RWPE1 (cell line): ENCODE results near the gene FRMD4A.

Experiments
- CTCF ChIA-PET: fragments of 350-600 bp; sonication (Branson Sonifier 250); formaldehyde crosslinking; extraction: SDS; loops from one replicate; lab custom pipeline; 2021; lab: Yijun Ruan, JAX
- POLR2A ChIA-PET: fragments of 400-600 bp; formaldehyde crosslinking; extraction: SDS; loops from one replicate; lab custom pipeline; 2020; ENCODE audit warnings: antibody characterized with exemption; ENCODE audit not compliant: low non-redundant PET; lab: Yijun Ruan, JAX
- DNase-seq: peaks from one replicate; pipeline ENCODE4 v3.0.0; 2012; ENCODE audit warnings: low spot score
- H3K27ac ChIP-seq: fragments of 450-650 bp; 2 replicates; pipeline ENCODE4 v1.5.1; 2017
- TF ChIP-seq, protein P1 (sequence below): fragments of 450-650 bp; conservative IDR thresholded peaks from 2 replicates; pipeline ENCODE4 v1.5.1; 2017; ENCODE audit warnings: low read depth, mild to moderate bottlenecking

Gene FRMD4A

GRCh38 chr10:13998163-13998835 lies 332.4 kb downstream of the FRMD4A start:
- TF ChIP-seq, protein P1, sequence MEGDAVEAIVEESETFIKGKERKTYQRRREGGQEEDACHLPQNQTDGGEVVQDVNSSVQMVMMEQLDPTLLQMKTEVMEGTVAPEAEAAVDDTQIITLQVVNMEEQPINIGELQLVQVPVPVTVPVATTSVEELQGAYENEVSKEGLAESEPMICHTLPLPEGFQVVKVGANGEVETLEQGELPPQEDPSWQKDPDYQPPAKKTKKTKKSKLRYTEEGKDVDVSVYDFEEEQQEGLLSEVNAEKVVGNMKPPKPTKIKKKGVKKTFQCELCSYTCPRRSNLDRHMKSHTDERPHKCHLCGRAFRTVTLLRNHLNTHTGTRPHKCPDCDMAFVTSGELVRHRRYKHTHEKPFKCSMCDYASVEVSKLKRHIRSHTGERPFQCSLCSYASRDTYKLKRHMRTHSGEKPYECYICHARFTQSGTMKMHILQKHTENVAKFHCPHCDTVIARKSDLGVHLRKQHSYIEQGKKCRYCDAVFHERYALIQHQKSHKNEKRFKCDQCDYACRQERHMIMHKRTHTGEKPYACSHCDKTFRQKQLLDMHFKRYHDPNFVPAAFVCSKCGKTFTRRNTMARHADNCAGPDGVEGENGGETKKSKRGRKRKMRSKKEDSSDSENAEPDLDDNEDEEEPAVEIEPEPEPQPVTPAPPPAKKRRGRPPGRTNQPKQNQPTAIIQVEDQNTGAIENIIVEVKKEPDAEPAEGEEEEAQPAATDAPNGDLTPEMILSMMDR, result no peak
- no peak overlapping the region for H3K27ac ChIP-seq
- no peak for DNase-seq
- ChIA-PET POLR2A (no interaction called here), CTCF (no interaction called here)

- ChIA-PET CTCF (no interaction called here), POLR2A (no interaction called here)
- TF ChIP-seq, protein P1, result no peak
- H3K27ac ChIP-seq, result no peak overlapping the region
- no peak for DNase-seq
These were observed 333.1 kb downstream of the FRMD4A start for GRCh38 chr10:13997650-13998049.

DNA sequence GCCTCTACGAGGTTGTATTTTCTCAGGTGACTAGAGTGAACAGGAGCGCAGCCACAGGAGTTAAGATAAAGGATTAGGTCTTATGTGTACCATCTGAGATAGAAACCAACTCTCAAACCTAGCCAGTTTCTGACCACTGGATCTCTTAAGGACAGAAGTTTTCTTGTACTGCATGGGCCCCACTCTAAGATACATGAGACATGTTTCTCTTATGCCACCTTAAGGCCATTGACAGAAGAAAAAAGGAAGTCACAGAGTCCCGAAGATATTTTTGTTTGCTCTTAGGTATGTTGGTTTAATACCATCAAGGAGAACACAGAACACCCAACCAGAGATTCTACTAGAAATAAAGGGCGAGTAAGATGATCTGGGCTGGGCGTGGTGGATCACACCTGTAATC lies 335.8 kb downstream of the FRMD4A start:
- ChIA-PET CTCF (no interaction called here), POLR2A (no interaction called here)
- TF ChIP-seq, protein P1, result no peak
- no peak for DNase-seq
- H3K27ac ChIP-seq, result no peak overlapping the region

DNA sequence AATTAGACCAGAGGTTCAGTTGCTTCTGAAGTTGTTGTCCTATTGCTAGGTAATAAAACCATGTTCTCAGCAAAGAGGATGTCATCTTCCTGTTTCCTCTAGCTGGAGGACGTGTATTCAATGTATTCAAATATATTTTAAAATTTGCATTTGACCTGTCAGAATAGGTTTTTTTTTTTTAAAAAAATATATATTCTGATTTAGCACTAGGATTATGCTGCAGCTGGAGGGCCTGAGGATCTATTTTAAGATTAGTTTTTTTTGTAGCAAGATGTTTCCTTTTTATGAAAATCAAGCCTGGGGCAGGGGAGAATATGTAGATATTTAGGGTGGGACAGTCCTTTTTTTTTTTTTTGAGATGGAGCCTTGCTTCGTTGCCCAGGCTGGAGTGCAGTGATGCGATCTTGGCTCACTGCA lies 337.0 kb downstream of the FRMD4A start:
- no peak overlapping the region for H3K27ac ChIP-seq
- TF ChIP-seq, protein P1, result no peak
- POLR2A ChIA-PET, result no interaction called here
- no peak for DNase-seq
- CTCF ChIA-PET, result interaction anchor here (0.5 to 0.7 kb wide), 2 partner anchors 108 to 210 kb away, joined by 3 read pairs; no protein-coding TSS in a partner anchor

DNA sequence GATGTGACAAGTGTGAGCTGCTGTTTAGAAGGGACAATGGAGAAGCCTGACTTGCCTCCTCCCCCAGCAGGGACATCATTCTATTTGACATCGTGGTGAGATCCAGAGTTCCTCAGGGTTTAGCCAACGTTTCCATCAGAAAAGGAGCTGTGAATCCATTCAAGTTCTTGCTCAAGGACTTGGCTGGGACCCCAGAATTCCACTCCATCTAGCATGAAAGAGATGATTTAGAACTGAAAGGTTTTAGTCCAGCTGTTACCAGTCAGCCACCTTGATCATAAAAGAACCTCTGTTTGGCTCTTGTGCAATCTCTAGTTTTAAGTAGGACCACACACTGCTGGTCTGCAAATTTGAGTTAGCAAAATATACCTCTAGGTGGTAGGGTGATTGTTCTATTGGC lies 337.6 kb downstream of the FRMD4A start:
- TF ChIP-seq, protein P1, result no peak
- DNase-seq, result no peak
- ChIA-PET POLR2A (no interaction called here), CTCF (interaction anchor here (0.6 to 0.7 kb wide), 2 partner anchors 38 to 209 kb away, joined by 3 to 4 read pairs; no protein-coding TSS in a partner anchor)
- H3K27ac ChIP-seq, result no peak overlapping the region

DNA sequence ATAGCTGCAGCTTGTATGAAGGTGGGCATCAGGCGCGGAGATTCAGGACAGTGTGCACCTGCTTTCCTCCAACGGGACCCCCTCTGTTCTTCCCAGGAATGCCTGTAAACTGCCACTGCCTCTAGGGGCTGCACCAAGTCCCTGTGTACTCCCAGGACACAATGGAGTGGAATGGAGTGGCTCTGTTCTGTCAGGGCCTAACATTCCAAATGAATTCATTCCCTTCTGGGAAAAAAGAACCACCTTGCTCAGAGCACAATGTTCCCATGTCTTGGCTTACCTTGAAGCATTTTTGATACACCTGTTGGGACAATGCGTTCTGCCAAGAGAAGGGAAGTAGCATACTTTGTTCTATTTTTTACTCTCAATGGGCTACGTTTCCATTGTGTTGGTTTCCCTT lies 339.4 kb downstream of the FRMD4A start:
- POLR2A ChIA-PET, result no interaction called here
- CTCF ChIA-PET, result no interaction called here
- TF ChIP-seq, protein P1, result no peak
- no peak overlapping the region for H3K27ac ChIP-seq
- no peak for DNase-seq
